ENCODE data around the gene SLC35E4.

GRCh38 chr22:30586414-30586813 lies 49.2 kb upstream of the SLC35E4 start:
- no peak for TF ChIP-seq POLR2AphosphoS5 (IDR thresholded peaks at IDR 0.05; ENCODE audit: low read depth, low read length)
- no peak for TF ChIP-seq SIN3A (IDR thresholded peaks at IDR 0.05; ENCODE audit: borderline replicate concordance, insufficient read depth, low read length)

Data from PFSK-1 (cell line).